B cell (primary cell): ENCODE data around the gene MBTD1.

ENCODE experiments used
- EZH2 ChIP-seq: IDR thresholded peaks from 2 replicates; pipeline ENCODE4 v1.6.1; 2012; ENCODE audit warnings: borderline replicate concordance, low read depth, mild to moderate bottlenecking, moderate library complexity, low read length; ENCODE audit not compliant: insufficient read depth, poor library complexity, severe bottlenecking
- TF ChIP-seq, protein P1 (sequence below): fragments of 200-600 bp; IDR thresholded peaks from one replicate; pipeline ENCODE4 v1.8.0; 2022; ENCODE audit warnings: antibody characterized with exemption, mild to moderate bottlenecking

DNA sequence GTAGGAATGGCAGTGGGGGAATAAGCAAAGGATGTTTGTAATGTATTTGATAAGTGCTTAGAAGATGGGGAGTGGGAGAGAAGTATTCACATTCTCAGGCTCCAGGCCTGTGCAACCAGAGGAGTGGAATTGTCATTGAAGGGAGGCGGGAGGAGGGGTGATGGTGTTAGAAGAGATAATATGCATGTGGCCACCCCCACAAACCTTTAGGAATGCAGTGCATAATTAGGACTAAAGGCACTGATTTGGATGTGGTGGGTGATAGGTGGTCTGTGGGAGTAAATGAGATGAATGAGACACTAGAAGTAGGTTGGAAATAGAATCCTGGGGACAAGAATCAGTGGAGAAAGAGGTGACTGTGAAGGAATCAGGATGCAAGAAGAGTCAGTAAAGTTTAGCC lies 27.6 kb upstream of the MBTD1 start:
- TF ChIP-seq, protein P1, sequence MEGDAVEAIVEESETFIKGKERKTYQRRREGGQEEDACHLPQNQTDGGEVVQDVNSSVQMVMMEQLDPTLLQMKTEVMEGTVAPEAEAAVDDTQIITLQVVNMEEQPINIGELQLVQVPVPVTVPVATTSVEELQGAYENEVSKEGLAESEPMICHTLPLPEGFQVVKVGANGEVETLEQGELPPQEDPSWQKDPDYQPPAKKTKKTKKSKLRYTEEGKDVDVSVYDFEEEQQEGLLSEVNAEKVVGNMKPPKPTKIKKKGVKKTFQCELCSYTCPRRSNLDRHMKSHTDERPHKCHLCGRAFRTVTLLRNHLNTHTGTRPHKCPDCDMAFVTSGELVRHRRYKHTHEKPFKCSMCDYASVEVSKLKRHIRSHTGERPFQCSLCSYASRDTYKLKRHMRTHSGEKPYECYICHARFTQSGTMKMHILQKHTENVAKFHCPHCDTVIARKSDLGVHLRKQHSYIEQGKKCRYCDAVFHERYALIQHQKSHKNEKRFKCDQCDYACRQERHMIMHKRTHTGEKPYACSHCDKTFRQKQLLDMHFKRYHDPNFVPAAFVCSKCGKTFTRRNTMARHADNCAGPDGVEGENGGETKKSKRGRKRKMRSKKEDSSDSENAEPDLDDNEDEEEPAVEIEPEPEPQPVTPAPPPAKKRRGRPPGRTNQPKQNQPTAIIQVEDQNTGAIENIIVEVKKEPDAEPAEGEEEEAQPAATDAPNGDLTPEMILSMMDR: no peak
- TF ChIP-seq EZH2: no peak
